Bone marrow (tissue), 2 donors: ENCODE measurements around the gene ADAMTSL1.

Experiments
- DNase-seq, 2 donors: peaks; one replicate each; lab custom pipeline; 2025; lab: John Stamatoyannopoulos, UW

ADAMTSL1 gene

GRCh38 chr9:18811171-18811570 lies 337.2 kb downstream of the ADAMTSL1 start:
- no peak for DNase-seq

- no peak for DNase-seq
These were observed 345.5 kb downstream of the ADAMTSL1 start for GRCh38 chr9:18819418-18819817.

GRCh38 chr9:18820566-18821095 lies 346.7 kb downstream of the ADAMTSL1 start:
- no peak for DNase-seq

GRCh38 chr9:18821788-18822187 lies 347.8 kb downstream of the ADAMTSL1 start:
- no peak for DNase-seq

GRCh38 chr9:18822850-18823249 lies 348.9 kb downstream of the ADAMTSL1 start:
- DNase-seq: no peak

- no peak for DNase-seq
These were observed 350.2 kb downstream of the ADAMTSL1 start for GRCh38 chr9:18824095-18824666.

GRCh38 chr9:18825656-18826170 lies 351.8 kb downstream of the ADAMTSL1 start:
- DNase-seq: no peak

GRCh38 chr9:18826248-18826647 lies 352.3 kb downstream of the ADAMTSL1 start:
- DNase-seq: no peak

GRCh38 chr9:18829066-18829465 lies 355.1 kb downstream of the ADAMTSL1 start:
- no peak for DNase-seq

- no peak for DNase-seq
These were observed 355.9 kb downstream of the ADAMTSL1 start for GRCh38 chr9:18829873-18830272.

GRCh38 chr9:18834740-18835361 lies 360.9 kb downstream of the ADAMTSL1 start:
- DNase-seq: no peak

GRCh38 chr9:18837402-18837801 lies 363.4 kb downstream of the ADAMTSL1 start:
- DNase-seq: no peak

- DNase-seq: no peak
These were observed 373.8 kb downstream of the ADAMTSL1 start for GRCh38 chr9:18847576-18848275.

- no peak for DNase-seq
These were observed 374.7 kb downstream of the ADAMTSL1 start for GRCh38 chr9:18848657-18849056.

GRCh38 chr9:18849270-18849669 lies 375.3 kb downstream of the ADAMTSL1 start:
- no peak for DNase-seq

- DNase-seq: no peak
These were observed 376.1 kb downstream of the ADAMTSL1 start for GRCh38 chr9:18849890-18850677.

- DNase-seq: no peak
These were observed 377.3 kb downstream of the ADAMTSL1 start for GRCh38 chr9:18851069-18851795.

- no peak for DNase-seq
These were observed 381.7 kb downstream of the ADAMTSL1 start for GRCh38 chr9:18855656-18856055.

GRCh38 chr9:18857334-18857733 lies 383.4 kb downstream of the ADAMTSL1 start:
- DNase-seq: no peak

GRCh38 chr9:18857769-18858168 lies 383.8 kb downstream of the ADAMTSL1 start:
- DNase-seq: no peak
